DND-41 (cell line): ENCODE measurements around the gene NEK4.

ENCODE experiments used
- ATAC-seq: fragments of 200-7000 bp; cut with Tn5 transposase; 3 replicates; pipeline ENCODE4 v1.9.1; 2021; ENCODE audit warnings: low read depth; ENCODE audit not compliant: insufficient read depth
- DNase-seq: peaks from one replicate; pipeline ENCODE4 v3.0.0-alpha.2; 2020
- H2AFZ ChIP-seq: 2 replicates; pipeline ENCODE4 v1.6.0; 2012; ENCODE audit warnings: low read depth, low read length
- H3K27ac ChIP-seq: 2 replicates; pipeline ENCODE4 v1.5.1; 2012; ENCODE audit warnings: low read length, inconsistent platforms
- H3K27me3 ChIP-seq: fragments of 200-600 bp; sonication (generic); 2 replicates; pipeline ENCODE4 v1.6.0; 2012; ENCODE audit warnings: low read length, mild to moderate bottlenecking, inconsistent platforms; ENCODE audit not compliant: insufficient read depth, poor library complexity
- H3K36me3 ChIP-seq: 2 replicates; pipeline ENCODE4 v1.5.1; 2012; ENCODE audit warnings: low read length, inconsistent platforms; ENCODE audit not compliant: insufficient read depth
- H3K4me1 ChIP-seq: 2 replicates; pipeline ENCODE4 v1.5.1; 2012; ENCODE audit warnings: mild to moderate bottlenecking, low read length; ENCODE audit not compliant: insufficient read depth
- H3K4me2 ChIP-seq: 2 replicates; pipeline ENCODE4 v1.6.0; 2012; ENCODE audit warnings: mild to moderate bottlenecking, moderate library complexity, low read length, inconsistent platforms; ENCODE audit not compliant: insufficient read depth
- H3K4me3 ChIP-seq, 2 experiments: fragments of 200-600 bp in 1 of 2; shearing (Covaris generic) in 1 of 2; 2 replicates each; pipeline ENCODE4 v1.5.1; 2012 to 2016; ENCODE audit warnings: inconsistent platforms in 2 of 2, low read length in 2 of 2, mild to moderate bottlenecking in 2 of 2, low read depth in 1 of 2, moderate library complexity in 1 of 2
- H3K79me2 ChIP-seq: 2 replicates; pipeline ENCODE4 v1.6.0; 2012; ENCODE audit warnings: low read length, inconsistent platforms; ENCODE audit not compliant: insufficient read depth
- H3K9ac ChIP-seq: 2 replicates; pipeline ENCODE4 v1.6.0; 2012; ENCODE audit warnings: low read depth, mild to moderate bottlenecking, inconsistent platforms, low read length, moderate library complexity
- H3K9me3 ChIP-seq: 2 replicates; pipeline ENCODE4 v1.5.1; 2012; ENCODE audit warnings: low read length, moderate library complexity, mild to moderate bottlenecking, inconsistent platforms; ENCODE audit not compliant: insufficient read depth, severe bottlenecking
- H4K20me1 ChIP-seq: 2 replicates; pipeline ENCODE4 v1.6.0; 2012; ENCODE audit warnings: low read length; ENCODE audit not compliant: insufficient read depth
- CTCF ChIP-seq: IDR thresholded peaks from 2 replicates; pipeline ENCODE4 v1.5.1; 2012; ENCODE audit warnings: borderline replicate concordance, low read length, moderate library complexity, mild to moderate bottlenecking; ENCODE audit not compliant: poor library complexity, severe bottlenecking; ENCODE audit errors: extremely low read depth
- EZH2 ChIP-seq: IDR thresholded peaks from 3 replicates; pipeline ENCODE4 v1.6.1; 2012; ENCODE audit warnings: borderline replicate concordance, low read depth, mild to moderate bottlenecking, moderate library complexity, low read length, inconsistent platforms; ENCODE audit not compliant: severe bottlenecking

NEK4 gene

GRCh38 chr3:52800079-52800478, 29.3 kb upstream of the NEK4 start:
- Histone ChIP-seq H3K4me1 (no peaks in the 10 kb centered on the region), H3K27ac (no peak overlapping the region), H3K9ac (no peak overlapping the region), H3K79me2 (no peaks in the 10 kb centered on the region), H3K27me3 (no peaks in the 10 kb centered on the region), H4K20me1 (no peaks in the 10 kb centered on the region), H3K9me3 (no peaks in the 10 kb centered on the region), H3K36me3 (no peaks in the 10 kb centered on the region), H3K4me2 (no peak overlapping the region), H3K4me3 (no peak overlapping the region), H2AFZ (no peak overlapping the region)
- TF ChIP-seq CTCF (no peak), EZH2 (no peak)
- ATAC-seq (no peak), DNase-seq (no peak)

GRCh38 chr3:52798978-52799476, 28.3 kb upstream of the NEK4 start:
- DNase-seq, result peak; percentile 35
- Histone ChIP-seq H3K9ac (no peak overlapping the region), H3K79me2 (no peaks in the 10 kb centered on the region), H3K4me2 (no peak overlapping the region), H3K27me3 (no peaks in the 10 kb centered on the region), H3K27ac (no peak overlapping the region), H4K20me1 (no peaks in the 10 kb centered on the region), H3K4me3 (no peak overlapping the region), H3K36me3 (no peaks in the 10 kb centered on the region), H2AFZ (no peak overlapping the region), H3K9me3 (no peaks in the 10 kb centered on the region), H3K4me1 (no peaks in the 10 kb centered on the region)
- ATAC-seq, result peak; percentile 59; the same call in 2 of the 3 replicates
- TF ChIP-seq CTCF, result peak; percentile 65
- TF ChIP-seq EZH2, result no peak

- H3K9me3 ChIP-seq, result no peaks in the 10 kb centered on the region
- no peak overlapping the region for H3K9ac ChIP-seq
- H3K27ac ChIP-seq, result no peak overlapping the region
- no peak overlapping the region for H2AFZ ChIP-seq
- no peak overlapping the region for H3K4me2 ChIP-seq
- no peak for ATAC-seq
- no peaks in the 10 kb centered on the region for H3K36me3 ChIP-seq
- no peak for DNase-seq
- no peaks in the 10 kb centered on the region for H3K79me2 ChIP-seq
- H3K4me3 ChIP-seq, result no peak overlapping the region
- H3K27me3 ChIP-seq, result no peaks in the 10 kb centered on the region
- no peaks in the 10 kb centered on the region for H3K4me1 ChIP-seq
- H4K20me1 ChIP-seq, result no peaks in the 10 kb centered on the region
- no peak for TF ChIP-seq CTCF
- TF ChIP-seq EZH2, result no peak
Observed at GRCh38 chr3:52798376-52798977, 27.7 kb upstream of the NEK4 start.

GRCh38 chr3:52796411-52796810, 25.7 kb upstream of the NEK4 start:
- Histone ChIP-seq H3K36me3 (no peaks in the 10 kb centered on the region), H3K27ac (no peak overlapping the region), H4K20me1 (no peaks in the 10 kb centered on the region), H3K4me1 (no peaks in the 10 kb centered on the region), H3K27me3 (no peaks in the 10 kb centered on the region), H3K79me2 (no peaks in the 10 kb centered on the region), H3K9me3 (no peaks in the 10 kb centered on the region), H3K4me2 (no peak overlapping the region), H3K4me3 (no peak overlapping the region), H2AFZ (no peak overlapping the region), H3K9ac (no peak overlapping the region)
- ATAC-seq, result no peak
- TF ChIP-seq CTCF (no peak), EZH2 (no peak)
- no peak for DNase-seq
